Dermis microvascular lymphatic vessel endothelial cell (primary cell): ENCODE data around the gene SMIM20. TPM values are rescaled to one million over a fixed set of nuclear protein-coding genes. Genes with fewer than 3 reads are reported as not detected.
A peak's percentile ranks its signal among the peaks of the same experiment; 100 is the strongest.
"Not testable (repeated sequence)": the region's sequence is repeated elsewhere in the genome, so short reads cannot be mapped to it uniquely, and the experiment has no call there.

Experiments
- DNase-seq, 2 donors: peaks; one replicate each; pipeline versions ENCODE4 v3.0.0 to v3.0.0-alpha.2; 2010; ENCODE audit warnings: low read depth in 2 of 2
- total RNA-seq: library from RNA; depleted of rRNA; stranded (reverse); fragments of >200 nt; gene quantifications from 2 replicates; pipeline ENCODE4 v1.2.1, GENCODE V29; 2014

Gene SMIM20
- total RNA-seq = 12.1 and 13.1 TPM in 2 replicates

- peak; percentile 61 to 86 for DNase-seq
Observed at GRCh38 chr4:25913851-25914669, at the start of gene SMIM20. SMIM20 (plus strand) TSS chr4:25914220; CDS start chr4:25914314, 94 bp downstream.

DNA sequence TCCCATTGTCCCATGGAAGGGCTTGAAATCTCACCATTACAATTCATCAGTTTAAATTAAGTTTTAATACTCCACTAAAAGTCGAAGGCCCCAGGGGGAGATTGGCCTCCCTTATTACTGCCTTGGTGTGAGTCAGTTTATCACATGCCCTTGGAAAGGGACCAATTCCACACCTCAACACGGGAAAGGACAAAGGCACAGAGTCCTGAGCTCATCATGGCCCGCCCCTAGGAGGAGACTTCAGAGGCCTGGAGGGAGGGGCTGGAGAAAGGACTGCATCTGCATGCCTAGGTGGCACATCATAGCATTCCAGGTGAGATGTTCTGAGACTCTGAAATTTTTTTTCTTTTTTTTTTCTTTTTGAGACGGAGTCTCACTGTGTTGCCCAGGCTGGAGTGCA is 48.4 kb upstream of the SMIM20 start:
- DNase-seq = peak in 1 of 2 donors; percentile 55

GRCh38 chr4:25866401-25866800 is 47.6 kb upstream of the SMIM20 start:
- DNase-seq = not testable (repeated sequence)

- DNase-seq = peak; percentile 53 to 84
Observed at GRCh38 chr4:25867781-25868294, 46.2 kb upstream of the SMIM20 start.

- DNase-seq = no peak
Observed at GRCh38 chr4:25870081-25870480, 43.9 kb upstream of the SMIM20 start.

DNA sequence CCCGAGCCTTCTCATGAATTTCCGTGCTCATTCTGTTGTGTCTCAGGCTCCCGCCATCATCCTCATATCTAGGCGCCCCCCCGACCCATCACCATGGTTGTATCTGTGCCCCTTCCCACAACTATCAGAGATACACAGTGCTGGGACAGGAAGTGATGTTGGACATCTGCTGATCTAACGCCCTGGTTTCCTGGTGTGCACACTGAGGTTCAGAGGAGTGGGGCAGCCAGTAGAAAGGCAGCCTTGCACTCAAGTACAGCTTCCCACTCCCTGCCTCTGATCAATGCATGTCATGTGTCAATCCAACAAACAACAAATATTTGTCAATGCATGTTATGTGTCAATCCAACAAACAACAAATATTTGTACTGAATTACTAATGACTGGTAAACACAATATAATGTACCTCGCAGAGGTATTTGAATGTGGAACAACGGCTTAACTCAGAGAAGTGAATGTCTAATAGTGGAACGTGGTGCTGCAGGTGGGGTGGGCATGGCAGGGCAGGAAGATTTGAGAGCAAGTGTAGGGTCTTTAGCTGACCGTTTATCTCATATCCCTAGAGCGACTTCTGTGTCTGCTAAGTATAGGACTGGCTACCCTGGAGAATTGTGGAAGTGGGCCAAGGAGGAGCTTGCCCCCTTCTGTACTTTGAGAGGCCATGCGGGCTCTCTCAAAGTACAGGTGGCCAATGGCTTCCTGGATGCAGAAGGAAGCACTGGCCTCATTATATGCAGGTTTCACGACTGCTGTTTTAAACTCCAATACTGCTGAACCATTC is 41.0 kb upstream of the SMIM20 start:
- DNase-seq = no peak

- DNase-seq = no peak
Observed at GRCh38 chr4:25873632-25874129, 40.3 kb upstream of the SMIM20 start.

DNA sequence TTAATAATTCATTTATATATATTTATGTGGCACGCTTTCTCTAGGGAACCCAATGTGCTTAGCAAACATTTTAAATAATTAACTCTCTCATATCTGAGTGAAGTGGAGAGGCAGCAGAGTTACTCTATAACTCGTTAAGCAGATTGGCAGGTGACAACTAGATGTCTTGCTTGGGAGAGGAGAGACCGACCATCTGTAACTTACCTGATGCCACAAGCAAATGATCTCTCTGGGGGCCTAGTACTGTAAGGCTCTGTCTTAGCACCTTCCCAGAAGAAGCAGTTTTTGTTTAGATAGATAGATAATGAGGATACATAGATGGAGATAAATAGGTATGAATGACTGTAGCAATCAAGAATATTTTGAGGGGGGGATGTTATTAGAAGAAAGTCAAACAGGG is 39.4 kb upstream of the SMIM20 start:
- no peak for DNase-seq

DNA sequence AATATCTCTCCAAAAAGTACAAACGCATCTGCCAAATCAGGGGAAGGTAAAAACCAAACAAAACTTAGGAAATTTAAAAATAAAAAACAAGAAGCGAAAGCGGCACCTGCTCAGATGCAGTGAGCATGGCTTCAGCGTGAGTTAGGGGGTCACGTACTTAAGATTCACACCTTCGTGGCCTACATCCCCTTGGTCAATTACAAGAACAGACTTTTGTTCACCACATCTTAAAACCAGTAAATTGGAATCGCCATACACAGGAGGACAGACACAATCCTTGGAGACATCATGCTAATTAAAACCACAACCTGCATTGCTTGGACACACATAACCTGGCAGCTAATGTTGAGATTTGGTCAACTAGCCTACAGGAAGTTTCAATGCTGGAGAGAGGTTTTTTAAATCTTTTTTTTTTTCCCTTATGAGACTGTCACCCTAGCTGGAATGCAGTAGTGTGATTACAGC is 38.7 kb upstream of the SMIM20 start:
- no peak for DNase-seq

GRCh38 chr4:25878676-25879075 is 35.3 kb upstream of the SMIM20 start:
- DNase-seq = no peak

DNA sequence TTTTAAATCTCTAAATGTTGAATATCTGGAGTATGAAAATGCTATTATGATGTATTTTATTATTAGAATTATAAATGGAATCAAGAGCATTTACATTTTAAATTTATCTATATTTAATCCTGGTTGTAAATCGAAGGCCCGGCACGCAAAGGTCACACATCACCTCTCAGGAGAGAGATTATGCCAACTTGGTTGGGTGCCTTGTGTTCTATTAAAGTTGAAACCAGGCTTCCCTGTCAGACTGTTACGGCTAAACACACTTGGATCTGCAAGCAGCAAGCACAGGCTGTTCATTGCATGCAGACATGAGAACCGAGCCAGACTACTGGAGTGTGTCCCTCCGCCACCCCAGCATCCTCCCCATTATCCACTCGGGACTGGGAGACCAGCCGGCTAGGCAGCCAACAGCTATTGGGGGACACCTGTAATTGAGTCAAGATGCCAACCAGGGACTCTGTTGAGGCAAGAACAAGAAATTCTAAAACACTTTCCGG is 34.9 kb upstream of the SMIM20 start:
- DNase-seq = no peak

DNA sequence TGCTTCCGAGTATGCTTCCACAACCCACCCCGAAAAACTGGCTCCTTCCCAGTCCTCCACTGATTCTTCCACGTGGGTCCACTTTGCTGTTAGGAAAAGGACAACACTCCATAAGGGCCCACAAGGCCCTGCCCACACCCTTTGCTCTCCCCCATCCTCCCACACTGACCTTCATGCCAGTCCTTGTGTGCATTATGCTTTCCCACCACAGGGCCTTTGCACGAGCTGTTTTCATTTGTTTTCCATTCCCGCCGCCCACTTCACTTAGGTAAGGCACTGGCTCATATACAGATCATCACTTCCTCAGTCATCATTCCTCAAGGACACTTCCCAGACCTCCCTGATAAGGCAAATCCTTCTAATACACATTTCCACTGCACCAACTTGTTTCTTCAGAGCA is 34.4 kb upstream of the SMIM20 start:
- DNase-seq = no peak

GRCh38 chr4:25879991-25880651 is 33.9 kb upstream of the SMIM20 start:
- no peak for DNase-seq

DNA sequence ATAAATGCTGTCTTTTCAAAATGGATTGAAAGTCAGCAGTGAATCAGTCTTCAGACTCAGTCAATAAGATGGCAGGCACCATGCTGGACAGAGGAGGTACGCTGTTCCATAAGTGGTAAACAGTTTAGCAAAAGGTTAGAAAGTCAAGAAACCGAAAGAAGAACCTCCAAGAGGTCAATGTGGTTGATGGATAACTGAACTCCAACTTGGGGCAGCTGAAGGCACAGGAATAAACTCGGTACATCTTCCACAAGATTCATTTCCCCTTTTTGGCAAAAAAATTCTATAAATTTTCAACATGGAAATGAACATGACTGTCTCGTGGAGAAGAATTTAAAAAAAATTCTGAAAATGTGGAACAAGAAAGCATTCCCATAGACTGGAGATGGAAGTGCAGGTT is 32.8 kb upstream of the SMIM20 start:
- no peak for DNase-seq

DNA sequence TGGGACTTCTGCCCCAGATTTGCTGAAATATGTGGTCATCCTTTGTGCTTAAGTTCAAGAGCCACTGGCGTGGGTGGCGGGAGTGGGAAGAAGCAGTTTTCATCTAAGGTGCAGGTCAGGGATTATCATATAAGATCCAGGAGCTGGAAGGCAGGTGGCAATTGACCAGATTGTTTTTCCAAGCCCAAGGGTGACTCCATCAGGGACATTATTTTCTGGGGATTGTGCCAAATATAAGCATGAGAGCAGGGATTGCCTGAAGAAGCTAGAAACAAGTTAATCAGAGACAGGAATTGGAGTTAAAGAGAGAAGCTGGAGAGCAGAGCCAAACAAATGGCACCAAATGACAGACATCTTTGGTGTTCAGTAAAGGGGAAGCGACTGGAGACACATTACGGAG is 31.8 kb upstream of the SMIM20 start:
- no peak for DNase-seq

DNA sequence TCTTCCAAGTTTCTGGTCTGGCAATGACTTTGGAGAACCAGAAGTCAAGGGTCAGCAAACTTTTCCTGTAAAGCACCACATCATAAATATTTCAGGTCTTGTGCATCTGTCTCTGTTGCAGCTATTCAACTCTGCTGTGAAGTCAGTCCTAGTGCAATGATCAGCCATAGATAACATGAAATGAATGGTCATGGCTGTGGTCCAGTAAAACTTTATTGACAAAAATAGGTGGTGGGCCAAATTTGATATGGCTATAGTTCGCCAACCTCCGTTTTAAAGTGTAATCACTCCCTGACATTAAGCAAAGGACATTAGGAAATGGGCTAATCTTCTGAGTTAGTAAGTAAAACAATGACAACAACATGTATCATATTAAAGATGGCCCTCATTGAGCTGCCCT is 30.5 kb upstream of the SMIM20 start:
- no peak for DNase-seq

DNA sequence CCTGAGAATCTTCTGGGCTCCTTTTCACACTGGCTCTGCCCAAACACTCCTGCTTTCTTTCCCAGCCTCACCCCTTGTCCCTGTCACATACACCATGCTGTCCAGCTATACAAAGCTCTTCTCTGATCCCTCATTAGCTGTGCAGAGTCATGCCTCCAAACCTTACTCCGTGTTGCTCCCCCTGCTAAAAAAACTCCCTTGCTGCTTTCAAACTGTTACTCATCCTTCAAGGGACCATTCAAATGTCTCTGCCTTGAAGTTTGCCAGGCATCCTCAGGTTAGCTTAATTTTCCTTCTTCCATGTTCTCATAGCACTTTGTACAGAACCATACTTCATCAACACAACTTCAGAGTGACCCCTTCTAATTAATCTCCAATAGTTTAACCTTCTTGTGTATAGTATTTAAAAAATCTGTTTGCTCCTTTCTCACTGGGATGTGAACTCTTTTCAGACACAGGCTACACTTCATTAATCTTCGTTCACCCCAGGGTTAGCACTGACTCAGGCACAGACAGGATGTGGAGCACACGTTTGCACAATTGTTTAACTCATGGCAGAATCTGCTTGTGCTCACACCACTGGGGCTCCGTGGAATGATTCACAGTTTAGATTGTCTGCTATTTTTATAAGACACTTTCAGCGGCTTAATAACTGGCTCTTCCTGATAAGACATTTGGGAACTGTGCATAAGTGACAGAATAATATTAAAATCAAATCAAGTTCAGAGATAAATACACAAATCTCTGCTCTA is 29.8 kb upstream of the SMIM20 start:
- peak in 1 of 2 donors; percentile 80 for DNase-seq

GRCh38 chr4:25888781-25889180 is 25.2 kb upstream of the SMIM20 start:
- DNase-seq = no peak

DNA sequence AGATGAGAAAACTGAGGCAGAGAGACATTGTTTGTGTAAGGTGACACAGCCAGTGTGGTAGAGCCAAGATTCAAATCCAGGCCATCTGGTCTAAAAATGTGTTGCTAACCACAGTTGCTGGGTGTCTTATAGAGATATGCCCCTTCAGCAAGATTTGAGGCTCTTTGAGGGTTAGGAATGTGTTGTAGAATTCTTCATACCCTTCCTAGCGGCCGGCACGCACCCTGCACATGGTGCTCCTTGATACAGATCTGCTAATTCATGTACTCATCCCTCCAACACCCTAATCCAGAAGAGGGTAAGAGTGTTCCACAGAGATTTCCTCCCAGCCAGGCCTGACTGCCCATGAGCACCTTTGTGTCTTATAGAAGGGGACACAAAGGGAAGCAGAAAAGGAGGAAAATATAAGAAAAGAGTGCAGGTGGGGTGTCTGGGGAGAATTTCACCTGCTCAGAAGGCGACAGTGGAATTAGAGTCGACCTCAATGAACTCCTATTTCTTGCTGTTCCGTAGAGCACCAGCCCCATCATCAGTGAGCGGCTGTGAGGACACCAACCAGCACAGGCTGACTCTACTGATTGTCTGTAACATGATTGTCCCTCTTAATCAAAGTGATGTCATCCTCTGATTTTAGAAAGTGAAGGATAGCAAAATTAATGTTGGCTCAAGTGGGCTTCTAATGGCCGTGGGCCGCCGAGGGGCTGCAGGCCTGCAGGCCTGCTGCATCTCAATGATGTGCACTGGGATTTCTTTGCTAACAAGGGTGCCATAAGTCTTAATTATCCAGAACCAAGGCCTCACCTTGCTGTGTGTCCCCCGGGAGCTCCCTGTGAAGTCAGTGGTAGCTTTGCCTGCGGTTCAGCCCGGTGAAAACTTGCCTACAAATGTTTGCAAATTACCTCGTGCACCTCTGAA is 24.2 kb upstream of the SMIM20 start:
- no peak for DNase-seq
